ENCODE measurements around the gene PFAS.
A peak's percentile ranks its signal among the peaks of the same experiment; 100 is the strongest.

The PFAS gene

DNA sequence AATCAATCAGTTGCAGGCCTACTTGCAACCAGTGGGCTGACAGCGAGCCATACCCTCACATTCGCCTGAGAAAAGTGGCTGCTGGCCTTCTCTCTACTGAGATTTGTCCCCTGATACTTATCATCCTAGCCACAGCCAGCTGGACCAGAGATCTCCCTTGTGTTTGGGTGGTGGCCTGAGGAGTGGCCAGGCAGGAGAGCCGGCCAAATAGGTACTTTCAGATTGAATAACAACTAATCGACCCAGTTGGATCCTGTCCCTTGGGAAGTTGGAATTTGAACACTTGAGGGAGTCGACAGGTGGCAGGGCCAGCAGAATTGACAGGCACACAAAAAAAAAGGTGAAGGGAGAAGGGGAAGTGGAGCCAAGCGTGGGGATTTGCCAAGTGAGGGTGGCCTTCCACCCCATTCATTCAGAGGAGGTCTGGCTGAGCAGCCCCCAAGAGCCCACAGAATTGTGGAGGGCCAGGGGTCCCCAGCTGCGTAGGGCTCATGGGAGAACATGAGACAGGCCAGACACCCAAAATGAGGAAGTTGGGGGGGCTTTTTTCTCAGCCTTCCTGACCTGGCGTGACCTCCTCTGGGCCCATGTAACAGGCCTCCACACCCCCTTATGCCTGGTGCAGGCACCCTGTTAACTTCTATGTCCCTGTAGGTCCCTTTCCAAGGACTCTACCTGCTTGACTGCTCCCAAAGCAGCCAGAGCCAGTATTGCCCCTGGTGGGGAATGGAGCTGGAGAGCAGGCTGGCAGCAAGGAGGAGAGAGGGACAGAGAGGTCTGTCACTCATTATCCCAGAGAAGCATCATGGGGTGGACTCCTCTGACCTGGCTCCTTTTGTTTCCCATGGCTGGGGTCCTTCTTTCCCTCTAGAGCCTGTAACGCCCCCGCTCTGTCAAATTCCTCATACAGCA is 36.4 kb downstream of the PFAS start:
- no peak for TF ChIP-seq Cebpa-rat (IDR thresholded peaks at IDR 0.05)
- Histone ChIP-seq H3K4me3 (no peak overlapping the region), H3K27me3 (no peaks in the 10 kb centered on the region), H3K4me2 (peak overlapping the region; percentile 43 to 73 (median 59)), H3K4me1 (peaks cover 32 to 41% (median 37%) of the 10 kb centered on the region in 10 experiments), H3K9ac (peak overlapping the region in 4 of 11 experiments; percentile 3 to 37 (median 26); a peak in 1 of 22 replicates), H3K27ac (peak overlapping the region in 2 of 11 experiments; percentile 8 to 44; a peak in 3 of 22 replicates), H3K9me3 (replicated peaks in 1 of 11) (no peaks in the 10 kb centered on the region), H3K36me3 (peaks cover 0 to 6% (median 0%) of the 10 kb centered on the region in 11 experiments; a peak in 1 of 22 replicates), H4K20me1 (peaks cover 0 to 7% (median 0%) of the 10 kb centered on the region in 11 experiments; a peak in 1 of 22 replicates)

DNA sequence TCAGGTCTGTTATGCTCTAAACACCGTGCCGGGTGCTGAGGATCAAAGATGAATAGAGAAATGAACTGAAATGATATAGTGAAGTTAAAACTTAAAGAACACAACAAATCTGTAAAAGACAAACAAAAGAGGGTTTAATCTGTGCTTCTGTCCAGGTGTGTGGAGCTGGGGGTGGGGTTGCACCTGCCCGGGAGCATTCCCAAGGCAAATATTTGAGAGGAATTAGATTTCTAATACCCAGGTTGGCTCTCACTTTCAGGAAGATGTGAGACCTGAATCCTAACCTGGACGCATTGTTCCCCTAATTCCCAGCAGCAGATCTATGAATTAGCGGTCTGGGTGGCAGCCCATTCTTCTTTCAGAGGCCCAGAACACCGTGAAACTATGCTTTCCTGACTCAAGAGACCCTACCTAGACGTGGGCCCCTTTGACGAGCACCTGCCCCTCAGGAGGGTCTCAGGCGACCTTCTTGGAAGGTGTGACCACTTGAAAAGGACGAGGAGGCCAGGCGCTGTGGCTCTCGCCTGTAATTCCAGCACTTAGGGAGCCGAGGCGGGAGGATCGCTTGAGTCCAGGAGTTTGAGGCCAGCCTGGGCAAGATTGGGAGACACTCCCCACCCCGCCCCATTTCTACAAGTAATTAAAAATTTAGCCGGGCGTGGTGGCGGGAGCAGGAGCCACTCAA is 38.7 kb downstream of the PFAS start:
- no peak for TF ChIP-seq Cebpa-rat (IDR thresholded peaks at IDR 0.05)
- Histone ChIP-seq H3K36me3 (peaks cover 0 to 15% (median 0%) of the 10 kb centered on the region in 11 experiments; a peak in 2 of 22 replicates), H3K9me3 (replicated peaks in 1 of 11) (no peaks in the 10 kb centered on the region), H3K4me3 (peak overlapping the region; percentile 74 to 86 (median 81)), H3K4me2 (peak overlapping the region; percentile 86 to 100 (median 97)), H3K27me3 (no peaks in the 10 kb centered on the region), H4K20me1 (peaks cover 0 to 7% (median 0%) of the 10 kb centered on the region in 11 experiments; a peak in 1 of 22 replicates), H3K4me1 (peaks cover 43 to 51% (median 47%) of the 10 kb centered on the region in 10 experiments), H3K27ac (peak overlapping the region; percentile 81 to 95 (median 86)), H3K9ac (peak overlapping the region; percentile 81 to 95 (median 88))

DNA sequence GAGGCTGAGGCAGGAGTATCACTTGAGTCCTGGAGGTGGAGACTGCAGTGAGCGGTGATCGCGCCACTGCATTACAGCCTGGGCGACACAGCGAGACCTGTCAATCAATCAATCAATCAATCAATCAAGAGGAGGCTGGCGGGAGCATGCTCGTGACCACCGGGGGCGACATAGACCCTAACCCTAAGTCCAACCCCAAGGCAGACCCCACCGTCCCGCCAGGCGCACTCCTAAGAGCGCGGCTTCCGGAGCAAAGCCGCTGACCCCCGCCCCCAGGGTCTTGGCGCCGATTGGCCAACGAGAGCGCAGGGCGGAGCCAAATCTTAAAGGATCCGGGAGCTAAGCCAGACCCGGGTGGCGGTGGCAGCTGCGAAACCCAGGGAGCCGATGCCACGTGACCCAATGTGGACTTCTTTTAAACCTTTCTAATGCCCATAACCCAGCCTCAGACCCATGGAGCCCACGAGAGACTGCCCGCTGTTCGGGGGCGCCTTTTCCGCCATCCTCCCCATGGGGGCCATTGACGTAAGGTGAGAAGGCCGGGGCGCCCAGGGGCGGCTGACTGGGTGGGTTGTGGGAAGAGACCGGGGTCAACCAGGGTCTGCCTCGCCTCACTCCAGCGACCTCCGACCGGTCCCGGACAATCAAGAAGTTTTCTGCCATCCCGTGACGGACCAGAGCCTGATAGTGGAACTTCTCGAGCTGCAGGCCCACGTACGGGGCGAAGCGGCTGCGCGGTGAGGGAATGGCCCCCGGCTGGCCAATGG is 39.4 kb downstream of the PFAS start, which contains the start of gene RANGRF:
Gene RANGRF, plus strand, starts transcription at position 335 of the 767 bp plus-strand sequence. Its CDS starts 119 bp downstream, at position 454.
- Histone ChIP-seq H3K4me2 (peak within 1 kb of the TSS; percentile 86 to 100 (median 97)), H3K27ac (peak within 1 kb of the TSS; percentile 81 to 95 (median 86))

DNA sequence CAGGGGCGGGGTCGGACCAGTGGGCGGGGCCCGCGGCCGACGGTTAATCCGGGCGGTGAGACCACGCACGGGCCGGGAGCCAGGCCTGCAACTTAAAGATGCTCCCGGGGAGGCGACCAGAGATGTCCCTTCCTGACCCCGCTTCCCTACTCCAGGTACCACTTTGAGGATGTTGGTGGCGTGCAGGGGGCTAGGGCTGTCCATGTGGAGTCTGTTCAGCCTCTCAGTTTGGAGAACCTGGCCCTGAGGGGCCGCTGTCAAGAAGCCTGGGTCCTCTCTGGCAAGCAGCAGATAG is 40.0 kb downstream of the PFAS start:
- H3K27me3 ChIP-seq = no peaks in the 10 kb centered on the region
- no peak for TF ChIP-seq Cebpa-rat (IDR thresholded peaks at IDR 0.05)
- H3K36me3 ChIP-seq = peaks cover 0 to 15% (median 0%) of the 10 kb centered on the region in 11 experiments; a peak in 2 of 22 replicates
- H3K27ac ChIP-seq = peak overlapping the region; percentile 81 to 95 (median 86)
- H3K4me3 ChIP-seq = peak overlapping the region; percentile 74 to 86 (median 81)
- no peaks in the 10 kb centered on the region for H3K9me3 ChIP-seq (replicated peaks in 1 of 11)
- peaks cover 46 to 59% (median 52%) of the 10 kb centered on the region in 10 experiments for H3K4me1 ChIP-seq
- peak overlapping the region; percentile 81 to 95 (median 88) for H3K9ac ChIP-seq
- peak overlapping the region; percentile 86 to 100 (median 97) for H3K4me2 ChIP-seq
- peaks cover 0 to 7% (median 0%) of the 10 kb centered on the region in 11 experiments; a peak in 1 of 22 replicates for H4K20me1 ChIP-seq

More for the DNA sequence above, 39.4 kb downstream of the PFAS start, which contains the start of gene RANGRF:
- Histone ChIP-seq H3K36me3 (peaks cover 0 to 15% (median 0%) of the 10 kb centered on the region in 11 experiments; a peak in 2 of 22 replicates), H4K20me1 (peaks cover 0 to 7% (median 0%) of the 10 kb centered on the region in 11 experiments; a peak in 1 of 22 replicates), H3K4me1 (peaks cover 46 to 58% (median 52%) of the 10 kb centered on the region in 10 experiments), H3K9ac (peak within 1 kb of the TSS; percentile 81 to 95 (median 88)), H3K27me3 (no peaks in the 10 kb centered on the region), H3K9me3 (replicated peaks in 1 of 11) (no peaks in the 10 kb centered on the region), H3K4me3 (peak within 1 kb of the TSS; percentile 74 to 86 (median 81))
- TF ChIP-seq Cebpa-rat (IDR thresholded peaks at IDR 0.05) = no peak

DNA sequence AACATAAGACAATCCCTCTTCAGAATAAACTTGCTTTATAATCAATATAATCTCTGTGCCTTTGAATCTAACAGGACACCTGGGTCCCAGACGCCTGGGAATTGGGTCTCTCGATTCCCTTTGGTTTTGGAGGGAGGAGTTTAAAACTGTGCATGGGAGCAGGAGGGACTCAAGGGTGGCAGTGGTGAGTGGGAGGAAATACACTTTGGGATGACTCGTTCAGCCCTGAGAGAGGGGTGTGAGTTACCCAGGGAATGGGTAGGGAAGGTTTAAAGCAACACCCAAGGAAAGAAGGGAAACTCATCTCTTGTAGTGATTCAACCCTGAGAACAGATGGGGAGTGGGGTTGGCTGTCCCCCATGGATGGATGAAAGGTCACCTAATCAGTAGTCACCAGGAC is 41.0 kb downstream of the PFAS start:
- H3K4me2 ChIP-seq = peak overlapping the region; percentile 86 to 100 (median 97); a peak in 21 of 22 replicates
- H3K4me1 ChIP-seq = peaks cover 55 to 68% (median 60%) of the 10 kb centered on the region in 10 experiments
- no peaks in the 10 kb centered on the region for H3K9me3 ChIP-seq (replicated peaks in 1 of 11)
- TF ChIP-seq Cebpa-rat (IDR thresholded peaks at IDR 0.05) = no peak
- H3K9ac ChIP-seq = peak overlapping the region in 9 of 11 experiments; percentile 81 to 95 (median 88); a peak in 13 of 22 replicates
- H3K27me3 ChIP-seq = no peaks in the 10 kb centered on the region
- H3K36me3 ChIP-seq = peaks cover 0 to 15% (median 0%) of the 10 kb centered on the region in 11 experiments; a peak in 2 of 22 replicates
- peak overlapping the region in 7 of 10 experiments; percentile 75 to 86 (median 82); a peak in 9 of 20 replicates for H3K4me3 ChIP-seq
- H4K20me1 ChIP-seq = peaks cover 0 to 7% (median 0%) of the 10 kb centered on the region in 11 experiments; a peak in 1 of 22 replicates
- H3K27ac ChIP-seq = no peak overlapping the region

DNA sequence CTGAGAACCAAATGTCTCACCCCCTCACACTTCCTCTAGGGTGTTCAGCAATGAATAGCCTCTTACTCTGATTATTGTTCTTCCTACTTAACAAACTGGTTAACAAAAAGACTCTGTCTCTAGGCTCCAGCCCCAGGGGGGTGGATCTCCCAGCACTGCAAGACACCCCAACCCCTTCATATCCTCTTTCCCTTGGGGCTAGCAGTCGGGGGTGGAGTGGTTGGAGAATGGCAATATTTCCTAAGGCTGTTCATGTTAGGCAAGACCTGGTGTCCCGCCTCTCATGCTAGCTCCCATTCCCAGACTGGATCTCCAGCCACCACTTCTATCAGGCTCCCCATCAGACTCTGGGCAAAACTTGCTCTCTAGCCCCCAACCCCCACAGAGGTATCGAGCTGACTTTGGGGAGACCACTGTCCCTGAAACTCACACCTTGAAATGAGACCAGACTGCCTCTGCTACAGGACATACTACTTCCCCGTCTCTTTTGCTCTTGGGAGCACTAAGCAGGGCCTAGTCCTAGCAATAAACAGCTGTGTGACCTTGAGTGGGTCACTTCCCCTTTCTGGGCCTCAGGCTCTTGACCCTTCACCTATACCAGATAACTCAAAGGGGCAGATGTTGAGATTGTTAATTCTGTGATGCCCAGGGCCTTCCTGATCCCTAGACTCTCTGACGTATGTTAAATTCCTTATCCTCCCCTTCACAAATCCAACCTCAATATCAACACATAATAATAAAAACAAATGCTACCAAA is 43.7 kb downstream of the PFAS start:
- peaks cover 0 to 15% (median 0%) of the 10 kb centered on the region in 11 experiments; a peak in 2 of 22 replicates for H3K36me3 ChIP-seq
- H3K27ac ChIP-seq = peak overlapping the region in 8 of 11 experiments; percentile 4 to 45 (median 28); a peak in 8 of 22 replicates
- H3K9ac ChIP-seq = peak overlapping the region in 7 of 11 experiments; percentile 1 to 51 (median 27); a peak in 7 of 22 replicates
- H4K20me1 ChIP-seq = peaks cover 0 to 7% (median 0%) of the 10 kb centered on the region in 11 experiments; a peak in 1 of 22 replicates
- H3K4me3 ChIP-seq = no peak overlapping the region
- H3K4me1 ChIP-seq = peaks cover 39 to 56% (median 46%) of the 10 kb centered on the region in 10 experiments
- no peaks in the 10 kb centered on the region for H3K9me3 ChIP-seq (replicated peaks in 1 of 11)
- no peak for TF ChIP-seq Cebpa-rat (IDR thresholded peaks at IDR 0.05)
- H3K27me3 ChIP-seq = no peaks in the 10 kb centered on the region
- peak overlapping the region; percentile 8 to 75 (median 47); a peak in 21 of 22 replicates for H3K4me2 ChIP-seq

DNA sequence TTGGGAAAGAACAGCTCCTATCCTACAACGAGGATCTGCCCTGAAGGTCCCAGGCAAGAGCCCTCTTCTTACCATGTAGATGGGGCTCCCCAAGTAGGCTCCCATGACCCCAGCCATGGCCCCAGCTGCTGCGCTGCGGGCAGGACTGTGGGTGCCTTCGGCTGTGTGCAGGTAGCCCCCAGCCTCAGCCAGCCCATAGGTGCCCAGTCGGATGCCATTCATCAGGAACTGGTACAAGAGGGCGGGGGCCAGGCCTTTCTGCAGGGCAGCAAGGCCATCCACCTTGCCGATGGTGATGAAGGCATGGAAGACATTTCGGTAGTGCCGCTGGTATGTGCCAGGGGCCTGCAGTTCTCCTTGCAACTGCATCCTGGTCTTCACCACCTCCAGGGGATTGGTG is 45.3 kb downstream of the PFAS start:
- H3K4me3 ChIP-seq = peak overlapping the region in 7 of 10 experiments; percentile 54 to 78 (median 68); a peak in 9 of 20 replicates
- H3K4me1 ChIP-seq = peaks cover 31 to 48% (median 39%) of the 10 kb centered on the region in 10 experiments
- no peak for TF ChIP-seq Cebpa-rat (IDR thresholded peaks at IDR 0.05)
- peak overlapping the region; percentile 81 to 97 (median 89) for H3K4me2 ChIP-seq
- peak overlapping the region in 7 of 11 experiments; percentile 79 to 91 (median 85); a peak in 8 of 22 replicates for H3K9ac ChIP-seq
- no peaks in the 10 kb centered on the region for H3K27me3 ChIP-seq
- peak overlapping the region in 1 of 11 experiments; percentile 87; a peak in 2 of 22 replicates for H3K27ac ChIP-seq
- H4K20me1 ChIP-seq = peaks cover 0 to 4% (median 0%) of the 10 kb centered on the region in 11 experiments; a peak in 1 of 22 replicates
- H3K36me3 ChIP-seq = peaks cover 0 to 15% (median 0%) of the 10 kb centered on the region in 11 experiments; a peak in 2 of 22 replicates
- no peaks in the 10 kb centered on the region for H3K9me3 ChIP-seq (replicated peaks in 1 of 11)

All from BLaER1 treated with 17β-estradiol and CSF1 and Interleukin-3, amounts not matched to agents 10 nM and 100 nM (cell line).